ENCODE data around the gene BRCA2.
"Not testable (repeated sequence)": the region's sequence is repeated elsewhere in the genome, so short reads cannot be mapped to it uniquely, and the experiment has no call there.

Gene BRCA2

GRCh38 chr13:32310134-32310706 is 5.1 kb upstream of the BRCA2 start:
- DNase-seq, result no peak

GRCh38 chr13:32311188-32311897 is 4.0 kb upstream of the BRCA2 start:
- DNase-seq, result no peak

GRCh38 chr13:32314271-32315237 is 754 bp upstream of the BRCA2 start:
- DNase-seq, result peak; percentile 26

- DNase-seq, result no peak
Measured at GRCh38 chr13:32316028-32316339, 676 bp downstream of the BRCA2 start.

GRCh38 chr13:32316501-32316900 is 1.2 kb downstream of the BRCA2 start:
- no peak for DNase-seq

- DNase-seq, result no peak
Measured at GRCh38 chr13:32317716-32318465, 2.6 kb downstream of the BRCA2 start.

DNA sequence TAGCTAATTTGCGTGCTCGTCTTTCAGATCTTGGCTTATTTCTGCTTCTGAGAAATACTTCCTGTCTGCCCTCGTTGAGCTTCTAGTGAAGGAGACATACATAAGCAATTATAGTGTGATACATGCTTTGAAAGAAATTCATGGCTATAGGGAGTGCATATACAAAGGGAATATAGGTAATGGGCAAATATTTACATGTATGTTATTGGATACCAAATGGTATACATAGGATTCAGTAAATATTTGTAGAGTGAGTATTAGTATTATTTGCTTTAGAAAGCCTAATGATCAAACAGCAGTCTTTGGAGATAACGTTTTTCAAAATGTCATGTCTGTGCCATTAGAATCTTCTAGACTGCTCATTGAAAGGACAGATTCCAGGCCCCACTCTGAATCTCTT is 5.2 kb downstream of the BRCA2 start:
- DNase-seq, result no peak

GRCh38 chr13:32323912-32324311 is 8.6 kb downstream of the BRCA2 start:
- no peak for DNase-seq

- DNase-seq, result no peak
Measured at GRCh38 chr13:32330441-32330840, 15.1 kb downstream of the BRCA2 start.

- no peak for DNase-seq
Measured at GRCh38 chr13:32334671-32335070, 19.4 kb downstream of the BRCA2 start.

DNA sequence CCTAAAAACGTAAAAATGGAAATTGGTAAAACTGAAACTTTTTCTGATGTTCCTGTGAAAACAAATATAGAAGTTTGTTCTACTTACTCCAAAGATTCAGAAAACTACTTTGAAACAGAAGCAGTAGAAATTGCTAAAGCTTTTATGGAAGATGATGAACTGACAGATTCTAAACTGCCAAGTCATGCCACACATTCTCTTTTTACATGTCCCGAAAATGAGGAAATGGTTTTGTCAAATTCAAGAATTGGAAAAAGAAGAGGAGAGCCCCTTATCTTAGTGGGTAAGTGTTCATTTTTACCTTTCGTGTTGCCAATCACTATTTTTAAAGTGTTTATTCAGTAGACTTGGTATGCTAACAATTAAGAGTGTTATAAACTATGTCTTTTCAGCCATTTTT is 25.6 kb downstream of the BRCA2 start:
- no peak for DNase-seq

DNA sequence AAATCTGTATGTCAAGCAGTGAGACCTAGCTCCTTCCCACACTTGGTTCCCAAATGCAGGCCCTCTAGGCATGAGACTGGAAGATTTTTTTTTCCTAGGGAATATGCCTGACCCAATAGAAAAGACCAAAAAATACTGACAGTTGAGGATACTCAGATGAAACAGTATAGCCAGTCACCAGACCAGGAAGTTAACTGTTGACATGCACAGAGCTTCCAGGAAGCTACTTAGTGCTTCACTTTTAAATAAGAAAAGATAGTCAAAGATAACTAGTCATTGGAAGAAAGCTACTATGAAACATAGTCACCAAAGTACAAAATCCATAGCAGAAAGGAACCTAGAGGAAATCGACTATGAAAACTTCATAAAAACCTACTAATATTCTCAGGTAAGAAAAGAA is 32.3 kb downstream of the BRCA2 start:
- DNase-seq, result no peak

DNA sequence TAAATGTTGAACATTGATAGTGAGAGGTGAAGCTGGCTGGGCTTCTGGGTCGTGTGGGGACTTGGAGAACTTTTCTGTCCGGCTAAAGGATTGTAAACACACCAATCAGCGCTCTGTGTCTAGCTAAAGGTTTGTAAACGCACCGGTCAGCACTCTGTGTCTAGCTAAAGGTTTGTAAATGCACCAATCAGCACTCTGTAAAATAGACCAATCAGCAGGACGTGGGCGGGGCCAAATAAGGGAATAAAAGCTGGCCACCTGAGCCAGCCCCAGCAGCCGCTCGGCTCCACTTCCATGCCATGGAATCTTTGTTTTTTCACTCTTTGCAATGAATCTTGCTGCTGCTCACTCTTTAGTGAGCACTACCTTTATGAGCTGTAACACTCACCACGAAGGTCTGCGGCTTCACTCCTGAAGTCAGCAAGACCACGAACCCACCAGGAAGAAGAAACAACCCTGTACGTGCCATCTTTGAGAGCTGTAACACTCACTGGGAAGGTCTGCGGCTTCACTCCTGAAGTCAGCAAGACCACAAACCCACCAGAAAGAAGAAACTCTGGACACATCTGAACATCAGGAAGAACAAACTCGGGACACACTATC is 35.6 kb downstream of the BRCA2 start:
- not testable (repeated sequence) for DNase-seq

DNA sequence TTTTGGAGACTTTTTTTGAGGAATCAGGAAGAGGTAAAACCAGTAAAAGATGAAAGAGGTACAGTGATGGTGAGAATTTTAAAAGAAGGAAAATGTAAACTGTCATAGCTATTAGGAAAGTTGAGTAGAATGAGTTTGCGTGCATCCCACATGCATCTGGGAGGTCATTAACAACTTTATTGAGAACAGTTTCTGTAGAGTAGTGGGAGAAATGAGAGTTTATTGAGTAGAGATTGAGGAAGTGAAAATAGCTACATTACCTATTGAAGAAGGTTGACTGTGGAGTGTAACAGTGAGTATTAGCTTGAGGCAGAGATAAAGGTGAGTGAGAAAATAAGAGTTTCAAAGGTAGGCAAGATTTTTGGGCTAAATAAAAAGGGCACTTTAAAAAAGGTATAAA is 38.7 kb downstream of the BRCA2 start:
- no peak for DNase-seq

- not testable (repeated sequence) for DNase-seq
Measured at GRCh38 chr13:32355935-32356334, 40.6 kb downstream of the BRCA2 start.

DNA sequence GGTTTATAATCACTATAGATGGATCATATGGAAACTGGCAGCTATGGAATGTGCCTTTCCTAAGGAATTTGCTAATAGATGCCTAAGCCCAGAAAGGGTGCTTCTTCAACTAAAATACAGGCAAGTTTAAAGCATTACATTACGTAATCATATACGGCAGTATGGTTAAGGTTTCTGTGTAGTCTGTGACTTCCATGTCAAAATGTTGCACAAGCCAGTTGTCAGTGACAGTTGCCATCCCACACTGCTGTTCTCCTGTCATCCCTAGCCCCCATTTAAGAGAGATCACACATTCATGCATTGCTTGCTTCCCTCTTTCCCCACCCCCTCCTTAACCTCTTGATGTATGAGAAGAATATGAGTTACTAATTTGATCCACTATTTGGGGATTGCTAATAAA is 47.3 kb downstream of the BRCA2 start:
- DNase-seq, result no peak

DNA sequence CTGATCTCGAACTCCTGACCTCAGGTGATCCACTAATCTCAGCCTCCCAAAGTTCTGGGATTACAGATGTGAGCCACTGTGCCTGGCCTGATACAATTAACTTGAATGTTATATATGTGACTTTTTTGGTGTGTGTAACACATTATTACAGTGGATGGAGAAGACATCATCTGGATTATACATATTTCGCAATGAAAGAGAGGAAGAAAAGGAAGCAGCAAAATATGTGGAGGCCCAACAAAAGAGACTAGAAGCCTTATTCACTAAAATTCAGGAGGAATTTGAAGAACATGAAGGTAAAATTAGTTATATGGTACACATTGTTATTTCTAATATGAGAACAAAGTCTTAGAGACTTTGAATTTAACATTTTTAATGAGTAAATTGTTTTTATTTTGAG is 55.5 kb downstream of the BRCA2 start:
- DNase-seq, result no peak

GRCh38 chr13:32376642-32377415 is 61.5 kb downstream of the BRCA2 start:
- DNase-seq, result no peak

DNA sequence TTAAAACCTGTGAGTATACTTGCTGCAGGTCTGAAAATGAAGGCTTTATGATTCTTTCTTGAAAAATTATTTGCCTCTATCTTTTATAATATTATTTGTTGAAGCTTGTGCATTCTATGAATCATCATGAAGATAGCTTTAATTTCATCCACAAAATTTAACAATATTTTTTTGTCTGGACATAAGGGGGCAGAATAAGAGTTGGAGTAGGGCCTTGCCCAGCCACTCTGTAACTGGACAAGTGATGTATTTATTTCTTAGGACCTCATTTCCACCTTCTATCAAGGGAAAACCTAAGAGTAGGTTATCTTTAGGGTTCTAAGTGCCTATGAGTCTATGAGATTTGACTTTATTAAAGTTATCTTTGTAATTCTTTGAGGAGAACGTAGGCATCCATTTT is 62.7 kb downstream of the BRCA2 start:
- no peak for DNase-seq

DNA sequence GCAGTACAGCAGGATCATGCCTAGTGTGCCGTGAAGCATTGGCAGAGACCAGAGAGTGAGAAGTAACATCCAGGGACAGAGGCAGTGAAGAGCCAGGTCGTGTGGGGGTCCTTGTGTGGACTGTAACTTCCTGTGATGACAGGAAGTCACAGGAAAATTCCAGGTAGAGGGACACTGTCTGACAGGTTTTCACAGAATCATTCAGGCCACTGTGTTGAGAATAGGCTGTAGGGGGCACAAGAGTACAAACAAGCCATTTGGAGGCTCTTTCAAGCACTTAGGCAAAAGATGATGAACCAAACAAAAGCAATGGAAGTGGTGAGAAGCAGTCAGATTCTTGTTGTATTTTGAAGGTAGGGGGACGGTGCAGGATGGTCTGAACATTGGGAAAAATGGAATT is 66.2 kb downstream of the BRCA2 start:
- DNase-seq, result no peak

DNA sequence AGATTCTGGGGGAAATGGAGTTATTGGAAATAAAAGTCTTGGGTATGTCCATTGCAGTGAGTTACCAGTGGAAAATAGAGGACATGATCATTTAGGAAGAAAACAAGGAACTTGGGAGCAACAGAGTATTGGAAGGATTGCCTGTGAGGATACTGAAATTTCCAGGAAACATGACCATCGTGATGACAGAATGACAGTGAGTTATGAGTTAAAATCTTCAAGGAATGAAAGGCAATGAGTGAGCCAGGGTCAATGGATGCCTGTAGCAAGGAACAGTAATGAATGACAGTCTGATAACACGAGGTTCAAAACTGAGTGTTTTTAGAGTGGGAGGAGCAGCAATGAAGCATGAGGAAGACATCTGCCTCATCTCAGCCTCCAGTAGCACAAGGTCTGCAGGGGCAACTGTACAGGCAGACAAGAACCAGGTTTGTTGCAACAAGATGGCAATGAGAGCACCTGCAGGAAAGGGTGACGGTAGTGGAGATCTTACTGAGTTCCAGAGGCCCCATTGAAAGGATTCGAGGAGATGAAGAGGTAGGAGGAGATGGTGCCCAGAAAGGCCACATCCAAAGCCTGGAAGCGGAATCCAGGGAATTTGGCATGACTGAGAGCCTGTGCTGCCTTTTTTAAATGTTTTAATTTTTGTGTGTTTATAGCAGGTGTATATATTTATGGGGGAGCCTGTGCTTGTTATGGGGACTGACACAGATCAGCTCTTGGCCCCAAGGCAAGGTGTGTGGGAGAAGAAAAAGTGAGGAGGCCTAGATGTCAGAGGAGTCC is 68.7 kb downstream of the BRCA2 start:
- no peak for DNase-seq

Data from activated CD4-positive, alpha-beta T cell treated with anti-CD3 and anti-CD28 coated beads for 1 hour (primary cell).